Esophagus muscularis mucosa (tissue), 4 donors: ENCODE results near the gene DCHS1. TPM values are rescaled to one million over a fixed set of nuclear protein-coding genes. Genes with fewer than 3 reads are reported as not detected.

ENCODE experiments used
- DNase-seq: peaks from one replicate; pipeline ENCODE4 v3.0.0-alpha.2; 2017; ENCODE audit errors: extremely low spot score
- H3K27ac ChIP-seq, 4 donors: fragments of 200-600 bp; sonication (generic); replicated peaks in 1 of 4; 1 replicate in 3 of 4; 2 replicates in 1 of 4; pipeline ENCODE4 v1.5.1; 2016 to 2019; ENCODE audit warnings: mild to moderate bottlenecking in 1 of 4
- H3K27me3 ChIP-seq, 4 donors: fragments of 200-600 bp; sonication (generic); one replicate each; pipeline versions ENCODE4 v1.5.1 to v1.6.0; 2016 to 2019
- H3K36me3 ChIP-seq, 4 donors: fragments of 200-600 bp; sonication (generic); one replicate each; pipeline ENCODE4 v1.5.1; 2016 to 2019
- H3K4me1 ChIP-seq, 4 donors: fragments of 200-600 bp; sonication (generic); one replicate each; pipeline ENCODE4 v1.5.1; 2016 to 2019
- H3K4me3 ChIP-seq, 4 donors: fragments of 200-600 bp; sonication (generic); 1 replicate in 2 of 4; 2 replicates in 2 of 4; pipeline ENCODE4 v1.5.1; 2016 to 2019; ENCODE audit warnings: mild to moderate bottlenecking in 4 of 4, moderate library complexity in 1 of 4
- H3K9me3 ChIP-seq, 4 donors: fragments of 200-600 bp; sonication (generic); 1 replicate in 3 of 4; 2 replicates in 1 of 4; pipeline ENCODE4 v1.5.1; 2016 to 2019
- EP300 ChIP-seq: sonication (generic); formaldehyde crosslinking; IDR thresholded peaks from one replicate; pipeline ENCODE4 v1.6.1; 2017; ENCODE audit warnings: antibody characterized with exemption
- POLR2A ChIP-seq: fragments of 450-650 bp; IDR thresholded peaks from one replicate; pipeline ENCODE4 v1.6.1; 2017; ENCODE audit warnings: antibody characterized with exemption, moderate library complexity, mild to moderate bottlenecking, low read depth
- POLR2AphosphoS5 ChIP-seq, 2 donors: sonication (generic); formaldehyde crosslinking; IDR thresholded peaks; one replicate each; pipeline ENCODE4 v1.6.1; 2017; ENCODE audit warnings: antibody characterized with exemption in 2 of 2
- WGBS: methylation state at CpG from one replicate; pipeline ENCODE4 v1.1.5; 2018; 5-methylcytosine and 5-hydroxymethylcytosine counted together
- intact Hi-C: fragments of 100-400 bp; cut with DNase I; formaldehyde crosslinking; loops from one replicate; pipeline ENCODE4 v1.15.1; 2023
- total RNA-seq, 4 donors: library from RNA; depleted of rRNA; stranded (reverse); fragments of >200 nt; gene quantifications; one replicate each; pipeline versions ENCODE4 v1.1.0 to v1.2.1, GENCODE V29; 2016
- TF ChIP-seq, protein P1 (sequence below), 3 experiments: fragments of 200-600 bp in 2 of 3; fragments of 450-650 bp in 1 of 3; sonication (generic) in 2 of 3; IDR thresholded peaks; one replicate each; pipeline ENCODE4 v1.5.1; 2017 to 2019; ENCODE audit warnings: antibody characterized with exemption in 3 of 3, mild to moderate bottlenecking in 2 of 3, moderate library complexity in 1 of 3

The DCHS1 gene
- total RNA-seq, 4 donors from 2014 or later: 27.0 to 60.9 (median 34.0) TPM

DNA sequence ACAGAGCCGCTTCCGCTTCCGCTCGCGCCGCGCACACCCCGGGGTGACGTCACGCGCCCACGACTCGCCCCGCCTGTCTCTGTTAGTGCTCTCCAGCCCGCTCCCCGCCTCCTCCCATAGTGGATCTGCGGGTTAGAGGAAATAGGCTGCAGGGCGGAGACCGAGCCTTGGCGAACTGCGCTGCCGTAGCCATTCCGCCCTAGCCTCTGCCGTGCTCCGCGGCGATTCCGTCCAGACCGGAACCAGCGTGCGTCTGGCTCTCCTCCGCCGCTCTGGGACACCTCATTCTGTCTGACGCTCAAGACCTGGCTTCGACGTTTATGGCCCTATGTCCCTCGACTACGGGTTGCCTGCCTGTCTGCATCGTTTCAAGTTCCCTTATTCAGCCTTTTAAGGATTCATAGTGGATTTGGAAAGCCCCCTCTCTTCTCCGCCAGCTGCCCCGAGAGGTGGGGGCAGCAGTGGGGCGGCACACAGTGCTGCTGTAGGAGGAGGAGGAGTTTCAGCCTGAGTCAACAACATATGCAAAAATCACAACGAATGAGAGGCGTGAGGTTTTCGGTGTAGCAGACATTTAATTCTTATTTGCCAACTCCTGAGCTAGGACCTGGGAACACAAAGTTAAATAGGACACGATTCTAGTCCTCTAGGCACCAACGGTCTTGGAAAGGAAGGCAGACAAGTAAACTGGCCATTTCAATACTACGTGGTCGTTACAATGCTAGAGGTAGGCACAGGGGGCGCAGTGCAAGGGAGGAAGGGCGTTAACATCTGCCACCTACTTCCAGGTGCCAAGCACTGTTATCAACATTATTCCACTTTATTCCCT, 43.2 kb downstream of the DCHS1 start, which contains the start of gene TAF10:
Gene TAF10 (minus strand): TSS at position 4 of the 829 bp plus-strand sequence. CDS start 27 bp downstream, outside the sequence.
- TF ChIP-seq EP300: no peak
- peak; percentile 82 for TF ChIP-seq POLR2A
- TF ChIP-seq, protein P1, sequence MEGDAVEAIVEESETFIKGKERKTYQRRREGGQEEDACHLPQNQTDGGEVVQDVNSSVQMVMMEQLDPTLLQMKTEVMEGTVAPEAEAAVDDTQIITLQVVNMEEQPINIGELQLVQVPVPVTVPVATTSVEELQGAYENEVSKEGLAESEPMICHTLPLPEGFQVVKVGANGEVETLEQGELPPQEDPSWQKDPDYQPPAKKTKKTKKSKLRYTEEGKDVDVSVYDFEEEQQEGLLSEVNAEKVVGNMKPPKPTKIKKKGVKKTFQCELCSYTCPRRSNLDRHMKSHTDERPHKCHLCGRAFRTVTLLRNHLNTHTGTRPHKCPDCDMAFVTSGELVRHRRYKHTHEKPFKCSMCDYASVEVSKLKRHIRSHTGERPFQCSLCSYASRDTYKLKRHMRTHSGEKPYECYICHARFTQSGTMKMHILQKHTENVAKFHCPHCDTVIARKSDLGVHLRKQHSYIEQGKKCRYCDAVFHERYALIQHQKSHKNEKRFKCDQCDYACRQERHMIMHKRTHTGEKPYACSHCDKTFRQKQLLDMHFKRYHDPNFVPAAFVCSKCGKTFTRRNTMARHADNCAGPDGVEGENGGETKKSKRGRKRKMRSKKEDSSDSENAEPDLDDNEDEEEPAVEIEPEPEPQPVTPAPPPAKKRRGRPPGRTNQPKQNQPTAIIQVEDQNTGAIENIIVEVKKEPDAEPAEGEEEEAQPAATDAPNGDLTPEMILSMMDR (IDR thresholded peaks at IDR 0.05): peak; percentile 24 to 54 (median 52)
- peak in 1 of 2 donors; percentile 98 for TF ChIP-seq POLR2AphosphoS5 (IDR thresholded peaks at IDR 0.05)
- Histone ChIP-seq H3K4me1 (peaks cover 40 to 69% (median 61%) of the 10 kb centered on the region in 4 donors), H3K27me3 (no peaks in the 10 kb centered on the region), H3K36me3 (peaks cover 30 to 75% (median 64%) of the 10 kb centered on the region in 4 donors), H3K27ac (peak within 1 kb of the TSS; percentile 97 to 98 (median 98)), H3K9me3 (no peaks in the 10 kb centered on the region), H3K4me3 (peak within 1 kb of the TSS; percentile 79 to 98 (median 88))
- WGBS: 2% methylated on average over 17 of the region's 51 CpGs
- intact Hi-C loops: loop anchor here (2.0 kb wide), 1 partner anchor 70 kb away; the partner anchor contains the start of gene MRPL17
- peak; percentile 98 for DNase-seq

DNA sequence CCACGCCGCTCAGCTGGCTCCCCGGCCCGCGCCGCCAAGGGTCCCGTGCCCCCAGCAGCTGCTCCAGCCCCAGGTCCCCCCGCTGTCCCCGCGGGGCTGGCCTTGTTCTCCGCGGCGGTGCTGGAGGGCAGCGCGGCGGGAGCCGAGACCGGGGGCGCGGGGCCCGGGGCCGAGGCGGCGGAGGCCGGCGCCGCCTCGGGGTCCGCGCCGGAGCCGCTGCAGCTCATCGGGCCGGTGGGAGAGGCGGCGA, 43.7 kb downstream of the DCHS1 start:
- Histone ChIP-seq H3K27ac (peak overlapping the region; percentile 97 to 98 (median 98)), H3K27me3 (no peaks in the 10 kb centered on the region), H3K9me3 (no peaks in the 10 kb centered on the region), H3K36me3 (peaks cover 30 to 70% (median 62%) of the 10 kb centered on the region in 4 donors), H3K4me1 (peaks cover 44 to 68% (median 61%) of the 10 kb centered on the region in 4 donors), H3K4me3 (peak overlapping the region; percentile 79 to 98 (median 88))
- intact Hi-C loops: loop anchor here (2.0 kb wide), 1 partner anchor 71 kb away; the partner anchor contains the start of gene MRPL17
- TF ChIP-seq, protein P1 (IDR thresholded peaks at IDR 0.05): no peak
- TF ChIP-seq POLR2A: no peak
- TF ChIP-seq POLR2AphosphoS5 (IDR thresholded peaks at IDR 0.05): no peak
- TF ChIP-seq EP300: no peak
- no peak for DNase-seq
- WGBS: 0% methylated on average over 2 of the region's 36 CpGs

DNA sequence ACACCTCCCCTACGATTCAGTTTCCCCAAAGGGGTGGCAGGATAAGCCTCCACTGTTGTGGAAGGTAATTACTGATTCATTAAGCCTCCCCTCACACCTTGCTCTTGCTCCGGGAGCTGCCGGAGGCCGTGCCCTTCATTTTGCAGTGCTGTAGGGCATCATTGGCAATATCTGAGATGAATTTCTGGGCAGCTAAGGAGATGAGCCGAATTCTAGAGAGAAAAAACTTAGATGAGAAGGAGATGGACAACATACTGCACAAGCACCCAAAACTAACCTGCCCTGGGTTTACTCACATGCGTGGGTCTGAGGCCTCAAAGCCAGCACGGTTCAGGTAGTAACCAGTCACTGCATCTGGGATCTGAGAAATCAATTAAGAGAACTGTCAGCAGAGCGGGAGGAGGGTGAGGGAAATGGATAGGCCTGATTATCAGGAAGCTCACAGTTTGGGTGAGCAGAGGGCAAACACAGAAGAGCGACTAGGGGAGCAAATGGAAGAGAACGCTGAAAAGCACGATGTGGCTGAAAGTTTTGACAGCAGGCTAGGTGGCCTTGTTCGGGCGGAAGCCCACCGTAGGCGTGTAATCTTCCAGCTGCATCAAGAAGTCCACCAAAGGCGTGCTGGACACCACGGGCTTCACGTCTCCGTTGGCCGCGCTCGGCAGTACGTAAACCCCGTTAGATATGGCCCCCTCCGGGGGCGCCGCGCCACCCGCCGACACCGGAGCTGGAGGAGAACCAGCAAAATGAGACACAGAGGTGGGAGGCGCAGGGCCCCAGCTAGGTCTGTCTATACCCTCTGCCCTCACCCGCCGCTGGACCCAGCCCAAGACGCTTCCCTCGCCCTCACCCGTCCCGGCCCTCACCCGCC, 44.3 kb downstream of the DCHS1 start:
- intact Hi-C loops: no loop called here

DNA sequence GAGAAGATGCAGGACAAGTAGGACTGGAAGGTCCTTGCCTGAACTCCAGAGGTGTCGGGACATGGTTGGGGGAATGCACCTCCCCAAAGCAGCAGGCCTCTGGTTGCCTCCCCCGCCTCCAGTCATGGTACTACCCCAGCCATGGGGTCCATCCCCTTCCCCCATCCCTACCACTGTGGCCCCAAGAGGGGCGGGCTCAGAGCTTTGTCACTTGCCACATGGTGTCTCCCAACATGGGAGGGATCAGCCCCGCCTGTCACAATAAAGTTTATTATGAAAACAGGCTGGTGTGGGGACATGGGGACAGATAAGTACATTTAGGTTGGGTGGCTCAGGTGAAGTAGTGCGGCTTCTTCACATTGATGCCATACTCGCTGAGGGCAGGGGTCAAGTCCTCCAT, 45.0 kb downstream of the DCHS1 start:
- peaks cover 56 to 78% (median 73%) of the 10 kb centered on the region in 4 donors for H3K4me1 ChIP-seq

More for the DNA sequence above, 44.3 kb downstream of the DCHS1 start:
- H3K36me3 ChIP-seq: peaks cover 30 to 64% (median 59%) of the 10 kb centered on the region in 4 donors
- H3K4me1 ChIP-seq: peaks cover 49 to 71% (median 65%) of the 10 kb centered on the region in 4 donors
- TF ChIP-seq POLR2A (no peak), EP300 (no peak), POLR2AphosphoS5 (IDR thresholded peaks at IDR 0.05) (peak in 1 of 2 donors; percentile 39)
- TF ChIP-seq, protein P1 (IDR thresholded peaks at IDR 0.05): no peak
- H3K4me3 ChIP-seq: peak overlapping the region; percentile 79 to 98 (median 88)
- no peaks in the 10 kb centered on the region for H3K9me3 ChIP-seq
- peak overlapping the region; percentile 97 to 98 (median 98) for H3K27ac ChIP-seq
- no peaks in the 10 kb centered on the region for H3K27me3 ChIP-seq
- no peak for DNase-seq
- 10% methylated on average over 31 of the region's 39 CpGs for WGBS

More for the DNA sequence above, 45.0 kb downstream of the DCHS1 start:
- Histone ChIP-seq H3K4me3 (peak overlapping the region; percentile 79 to 98 (median 88)), H3K9me3 (no peaks in the 10 kb centered on the region), H3K27ac (peak overlapping the region; percentile 97 to 98 (median 98)), H3K27me3 (no peaks in the 10 kb centered on the region), H3K36me3 (peaks cover 30 to 57% (median 52%) of the 10 kb centered on the region in 4 donors)
- intact Hi-C loops: no loop called here
- no peak for DNase-seq
- no peak for TF ChIP-seq EP300
- TF ChIP-seq POLR2AphosphoS5 (IDR thresholded peaks at IDR 0.05): no peak
- no peak for TF ChIP-seq POLR2A
- TF ChIP-seq, protein P1 (IDR thresholded peaks at IDR 0.05): no peak
- 56% methylated on average over 3 of the region's 6 CpGs for WGBS
